ENCODE data around the gene TTLL3.

The TTLL3 gene

GRCh38 chr3:9807981-9808344, 2.1 kb upstream of the TTLL3 start:
- DNase-seq = no peak

- peak; percentile 17 for DNase-seq
These were observed 1.6 kb upstream of the TTLL3 start for GRCh38 chr3:9808345-9809037.

- DNase-seq = no peak
These were observed 835 bp upstream of the TTLL3 start for GRCh38 chr3:9809239-9809614.

GRCh38 chr3:9810433-9810770, 340 bp downstream of the TTLL3 start:
- no peak for DNase-seq

GRCh38 chr3:9810846-9811245, 784 bp downstream of the TTLL3 start:
- no peak for DNase-seq

- DNase-seq = no peak
These were observed 2.9 kb downstream of the TTLL3 start for GRCh38 chr3:9812870-9813483.

- no peak for DNase-seq
These were observed 5.9 kb downstream of the TTLL3 start for GRCh38 chr3:9815986-9816385.

- DNase-seq = no peak
These were observed 7.4 kb downstream of the TTLL3 start for GRCh38 chr3:9817436-9817835.

- no peak for DNase-seq
These were observed 8.7 kb downstream of the TTLL3 start for GRCh38 chr3:9818666-9819335.

GRCh38 chr3:9820543-9820942, 10.5 kb downstream of the TTLL3 start:
- no peak for DNase-seq

- no peak for DNase-seq
These were observed 10.9 kb downstream of the TTLL3 start for GRCh38 chr3:9820946-9821345.

GRCh38 chr3:9825451-9826040, 15.5 kb downstream of the TTLL3 start:
- no peak for DNase-seq

GRCh38 chr3:9826815-9827573, 16.9 kb downstream of the TTLL3 start:
- no peak for DNase-seq

- no peak for DNase-seq
These were observed 19.0 kb downstream of the TTLL3 start for GRCh38 chr3:9828801-9829755.

- DNase-seq = no peak
These were observed 21.2 kb downstream of the TTLL3 start for GRCh38 chr3:9831253-9831652.

GRCh38 chr3:9833078-9833477, 23.0 kb downstream of the TTLL3 start:
- no peak for DNase-seq

GRCh38 chr3:9834520-9835380, 24.7 kb downstream of the TTLL3 start:
- no peak for DNase-seq

GRCh38 chr3:9837701-9838582, 27.9 kb downstream of the TTLL3 start:
- DNase-seq = no peak

- DNase-seq = no peak
These were observed 28.8 kb downstream of the TTLL3 start for GRCh38 chr3:9838856-9839255.

GRCh38 chr3:9841015-9841414, 31.0 kb downstream of the TTLL3 start:
- DNase-seq = no peak

Data from NCI-H146 (cell line).